ENCODE results near the gene SIRT5.

SIRT5 gene

GRCh38 chr6:13574571-13575376 is at the start of gene SIRT5:
SIRT5 (plus strand) TSS chr6:13574601; CDS start chr6:13584111, 9,510 bp downstream.
- peak; percentile 35 to 48 (median 39) for DNase-seq (ENCODE audit: low read depth in 3 of 3, low spot score in 1 of 3)

GRCh38 chr6:13524801-13525508 is 49.4 kb upstream of the SIRT5 start:
- DNase-seq (ENCODE audit: low read depth in 3 of 3, low spot score in 1 of 3), result no peak

- DNase-seq (ENCODE audit: low read depth in 3 of 3, low spot score in 1 of 3), result no peak
These were observed 48.1 kb upstream of the SIRT5 start for GRCh38 chr6:13526357-13526726.

- DNase-seq (ENCODE audit: low read depth in 3 of 3, low spot score in 1 of 3), result no peak
These were observed 47.4 kb upstream of the SIRT5 start for GRCh38 chr6:13526727-13527670.

DNA sequence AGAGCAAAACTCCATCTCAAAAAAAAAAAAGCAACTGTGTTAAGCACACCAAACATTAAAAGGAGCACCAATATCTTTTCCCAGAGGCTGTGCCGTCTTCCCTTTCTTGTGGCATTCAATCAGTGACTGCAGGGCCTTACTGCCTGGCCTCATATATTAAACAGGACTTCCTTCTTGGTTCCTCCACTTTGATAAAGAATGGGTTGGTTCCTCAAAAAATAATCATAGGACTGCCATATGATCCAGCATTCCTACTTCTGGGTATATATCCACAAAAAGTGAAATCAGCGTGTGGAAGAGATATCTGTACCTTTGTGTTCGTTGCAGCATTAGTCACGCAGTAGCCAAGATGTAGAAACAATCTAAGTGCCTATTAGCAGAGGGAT is 46.7 kb upstream of the SIRT5 start:
- no peak for DNase-seq (ENCODE audit: low read depth in 3 of 3, low spot score in 1 of 3)

GRCh38 chr6:13528232-13528631 is 46.2 kb upstream of the SIRT5 start:
- DNase-seq (ENCODE audit: low read depth in 3 of 3, low spot score in 1 of 3), result no peak

- DNase-seq (ENCODE audit: low read depth in 3 of 3, low spot score in 1 of 3), result no peak
These were observed 45.5 kb upstream of the SIRT5 start for GRCh38 chr6:13528777-13529343.

- no peak for DNase-seq (ENCODE audit: low read depth in 3 of 3, low spot score in 1 of 3)
These were observed 42.4 kb upstream of the SIRT5 start for GRCh38 chr6:13531956-13532355.

- DNase-seq (ENCODE audit: low read depth in 3 of 3, low spot score in 1 of 3), result no peak
These were observed 39.9 kb upstream of the SIRT5 start for GRCh38 chr6:13534536-13534935.

DNA sequence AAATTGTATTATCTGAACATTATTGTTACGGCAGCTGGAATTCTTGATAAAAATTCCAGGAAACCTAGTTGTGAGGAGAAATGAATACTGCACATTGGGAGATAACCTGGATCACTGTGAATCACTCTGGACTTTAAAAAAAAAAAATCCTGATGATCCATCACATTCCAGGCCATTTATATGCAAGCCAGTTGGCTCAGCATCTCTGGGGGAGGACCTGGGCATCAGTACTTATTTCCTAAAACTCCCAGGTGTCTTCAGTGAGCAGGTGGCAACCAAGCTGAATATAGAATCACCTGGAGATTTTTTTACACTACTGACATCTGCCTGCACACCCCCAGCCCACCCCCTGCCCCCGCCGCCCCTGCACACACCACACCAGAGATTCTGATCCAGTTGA is 39.1 kb upstream of the SIRT5 start:
- no peak for DNase-seq (ENCODE audit: low read depth in 3 of 3, low spot score in 1 of 3)

- DNase-seq (ENCODE audit: low read depth in 3 of 3, low spot score in 1 of 3), result no peak
These were observed 37.4 kb upstream of the SIRT5 start for GRCh38 chr6:13536796-13537526.

DNA sequence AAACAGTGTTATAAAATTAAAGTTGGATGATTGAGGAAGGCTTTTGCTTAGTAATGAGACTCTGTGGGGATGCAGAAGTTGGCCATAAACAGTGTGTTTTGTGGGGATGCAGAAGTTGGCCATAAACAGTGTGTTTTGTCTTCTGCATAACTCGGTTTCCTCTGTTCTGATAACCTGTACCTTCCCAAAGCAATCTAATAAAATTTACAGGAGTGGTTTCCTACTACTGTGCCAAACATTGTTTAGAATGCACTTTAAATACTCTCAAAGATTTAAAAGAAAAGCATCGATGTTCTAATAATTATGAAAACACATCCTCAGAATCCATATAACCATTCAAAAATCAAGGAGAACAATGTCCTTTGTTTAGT is 36.9 kb upstream of the SIRT5 start:
- no peak for DNase-seq (ENCODE audit: low read depth in 3 of 3, low spot score in 1 of 3)

- DNase-seq (ENCODE audit: low read depth in 3 of 3, low spot score in 1 of 3), result no peak
These were observed 36.3 kb upstream of the SIRT5 start for GRCh38 chr6:13538084-13538483.

DNA sequence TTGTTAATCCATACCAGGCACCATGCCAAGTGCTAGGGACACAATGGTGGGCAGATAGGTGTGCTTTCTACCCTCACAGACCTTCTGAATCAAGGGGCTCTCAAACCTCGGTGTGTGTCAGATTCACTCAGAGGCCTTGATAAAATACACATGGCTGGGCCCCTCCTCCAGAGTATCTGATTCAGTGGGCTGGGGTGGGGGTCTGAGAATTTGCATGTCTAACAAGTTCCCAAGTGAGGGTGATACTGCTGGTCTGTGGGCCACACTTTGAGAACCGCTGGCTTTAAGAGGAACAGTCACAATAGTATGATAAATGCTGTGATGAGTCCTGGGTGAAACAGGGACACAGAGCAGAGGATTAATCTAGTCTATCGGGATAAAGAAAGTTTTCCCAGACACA is 35.8 kb upstream of the SIRT5 start:
- DNase-seq (ENCODE audit: low read depth in 3 of 3, low spot score in 1 of 3), result no peak

GRCh38 chr6:13539572-13539971 is 34.8 kb upstream of the SIRT5 start:
- DNase-seq (ENCODE audit: low read depth in 3 of 3, low spot score in 1 of 3), result no peak

GRCh38 chr6:13541496-13541895 is 32.9 kb upstream of the SIRT5 start:
- no peak for DNase-seq (ENCODE audit: low read depth in 3 of 3, low spot score in 1 of 3)

GRCh38 chr6:13544454-13545186 is 29.8 kb upstream of the SIRT5 start:
- DNase-seq (ENCODE audit: low read depth in 3 of 3, low spot score in 1 of 3), result no peak

DNA sequence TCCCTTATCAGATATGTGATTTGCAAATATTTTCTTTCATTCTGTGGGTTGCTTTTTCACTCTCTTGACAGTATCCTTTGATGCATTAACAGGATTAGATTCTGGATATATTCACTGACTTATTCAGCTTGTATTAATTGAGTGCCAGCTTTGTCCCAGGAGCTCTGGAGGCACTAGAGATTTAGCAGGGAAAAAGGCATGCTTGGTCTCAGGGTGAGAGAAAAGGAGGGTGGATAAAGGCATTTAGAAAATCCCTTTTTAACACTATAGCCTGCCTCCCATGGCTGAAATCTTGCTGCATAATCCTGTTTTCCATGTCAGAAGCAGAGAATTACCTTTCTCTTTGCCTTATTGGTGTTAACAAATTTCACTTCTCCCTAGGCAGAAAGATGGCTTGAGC is 28.5 kb upstream of the SIRT5 start:
- DNase-seq (ENCODE audit: low read depth in 3 of 3, low spot score in 1 of 3), result no peak

DNA sequence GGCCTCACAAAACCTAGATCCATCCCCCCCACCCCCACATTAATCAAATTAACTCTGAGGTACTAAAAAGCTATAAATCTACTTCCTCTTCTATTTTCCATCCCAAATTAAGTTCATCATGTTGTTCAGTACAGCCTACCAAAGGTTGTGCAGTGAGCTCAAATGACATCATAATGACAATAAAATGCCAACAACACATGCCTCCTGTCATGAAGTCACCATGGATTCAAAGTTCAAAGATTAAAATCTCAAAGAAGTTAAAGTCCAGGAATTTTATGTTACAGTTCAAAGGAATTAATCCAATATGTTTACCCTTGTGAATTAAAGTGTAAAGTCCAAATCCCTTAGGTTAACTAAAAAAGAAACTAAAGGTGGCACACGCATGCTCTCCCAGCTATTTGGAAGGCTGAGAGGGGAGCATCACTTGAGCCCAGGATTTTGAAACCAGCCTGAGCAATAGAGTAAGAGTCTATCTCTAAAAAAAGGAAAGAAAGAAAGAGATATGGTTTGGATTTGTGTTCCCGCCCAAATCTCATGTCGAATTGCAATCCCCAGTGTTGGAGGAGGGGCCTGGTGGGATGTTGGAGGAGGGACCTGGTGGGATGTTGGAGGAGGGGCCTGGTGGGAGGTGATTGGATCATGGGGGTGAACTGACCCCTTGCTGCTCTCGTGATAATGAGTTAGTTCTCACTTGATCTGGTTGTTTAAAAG is 25.7 kb upstream of the SIRT5 start:
- no peak for DNase-seq (ENCODE audit: low read depth in 3 of 3, low spot score in 1 of 3)

All from stimulated activated CD4-positive, alpha-beta T cell treated with anti-CD3 and anti-CD28 coated beads, TNF-alpha, amount 100 ng/mL, for 1 hour (primary cell).